ENCODE results near the gene MYOG. TPM values are rescaled to one million over a fixed set of nuclear protein-coding genes. Genes with fewer than 3 reads are reported as not detected.

The MYOG gene
- polyA plus RNA-seq, 1 donor from 2014 or later = not detected

GRCh38 chr1:203124011-203124410, 38.2 kb upstream of the MYOG start:
- no peak overlapping the region for H3K27ac Mint-ChIP-seq
- H3K27me3 Mint-ChIP-seq = peaks cover 67% of the 10 kb centered on the region
- H3K9me3 Mint-ChIP-seq = peaks cover 0 to 5% (median 0%) of the 10 kb centered on the region in 3 donors
- H3K4me3 Mint-ChIP-seq = no peak overlapping the region
- H3K4me1 Mint-ChIP-seq = peaks cover 0 to 6% (median 5%) of the 10 kb centered on the region in 3 donors
- peaks cover 2% of the 10 kb centered on the region for H3K36me3 Mint-ChIP-seq

- no peak overlapping the region for H3K4me3 Mint-ChIP-seq
- peaks cover 0 to 3% (median 3%) of the 10 kb centered on the region in 3 donors for H3K4me1 Mint-ChIP-seq
- H3K36me3 Mint-ChIP-seq = no peaks in the 10 kb centered on the region
- H3K9me3 Mint-ChIP-seq = peaks cover 0 to 5% (median 0%) of the 10 kb centered on the region in 3 donors
- peaks cover 60% of the 10 kb centered on the region for H3K27me3 Mint-ChIP-seq
- H3K27ac Mint-ChIP-seq = no peak overlapping the region
Measured at GRCh38 chr1:203122159-203122558, 36.3 kb upstream of the MYOG start.

- peaks cover 0 to 2% (median 0%) of the 10 kb centered on the region in 3 donors for H3K4me1 Mint-ChIP-seq
- peaks cover 58% of the 10 kb centered on the region for H3K27me3 Mint-ChIP-seq
- peaks cover 0 to 5% (median 0%) of the 10 kb centered on the region in 3 donors for H3K9me3 Mint-ChIP-seq
- H3K27ac Mint-ChIP-seq = no peak overlapping the region
- no peaks in the 10 kb centered on the region for H3K36me3 Mint-ChIP-seq
- H3K4me3 Mint-ChIP-seq = no peak overlapping the region
Measured at GRCh38 chr1:203121186-203122015, 35.6 kb upstream of the MYOG start.

DNA sequence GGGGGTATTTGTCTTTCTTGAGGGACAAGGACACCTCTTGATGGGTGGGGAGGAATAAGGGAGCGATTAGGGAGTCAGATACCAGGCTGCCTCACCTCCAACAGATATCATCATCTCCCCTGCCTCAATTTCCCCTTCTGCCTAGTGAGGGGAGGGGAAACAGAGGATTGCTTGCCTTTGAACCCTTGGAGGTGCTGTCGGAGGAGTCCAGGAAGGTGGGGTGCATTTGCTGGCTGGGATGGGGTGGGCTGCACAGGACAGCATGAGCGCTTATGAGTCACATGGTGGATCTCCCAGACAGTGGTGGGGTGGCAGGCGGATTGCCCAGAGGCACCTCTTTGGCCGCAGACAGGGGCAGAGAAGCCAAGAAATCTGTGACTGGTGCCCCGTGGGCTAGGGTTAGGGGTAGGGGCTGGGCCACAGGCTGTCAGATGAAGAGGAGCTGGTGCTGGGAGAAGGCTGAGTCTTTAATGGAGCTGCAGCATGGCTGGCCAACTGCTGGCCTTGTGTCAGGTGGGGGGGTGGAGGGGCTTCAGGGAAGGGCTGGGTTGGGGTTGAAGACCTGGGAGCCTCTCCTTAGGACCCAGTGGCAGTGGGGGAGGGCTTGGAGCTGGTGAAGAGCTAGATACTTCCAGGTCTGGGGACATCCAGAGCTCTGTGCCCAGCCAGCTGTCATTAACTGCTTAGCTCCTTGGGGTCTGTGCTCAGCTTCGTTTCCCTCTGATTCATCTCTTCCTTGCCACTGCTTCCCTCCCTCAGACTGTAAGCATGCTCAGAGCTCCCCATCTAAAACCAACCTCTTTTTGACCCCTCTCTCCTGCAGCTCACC, 34.7 kb upstream of the MYOG start:
- Mint-ChIP-seq H3K36me3 (no peaks in the 10 kb centered on the region), H3K4me3 (no peak overlapping the region), H3K9me3 (peaks cover 0 to 5% (median 0%) of the 10 kb centered on the region in 3 donors), H3K27ac (no peak overlapping the region), H3K4me1 (no peaks in the 10 kb centered on the region), H3K27me3 (peaks cover 54% of the 10 kb centered on the region)

DNA sequence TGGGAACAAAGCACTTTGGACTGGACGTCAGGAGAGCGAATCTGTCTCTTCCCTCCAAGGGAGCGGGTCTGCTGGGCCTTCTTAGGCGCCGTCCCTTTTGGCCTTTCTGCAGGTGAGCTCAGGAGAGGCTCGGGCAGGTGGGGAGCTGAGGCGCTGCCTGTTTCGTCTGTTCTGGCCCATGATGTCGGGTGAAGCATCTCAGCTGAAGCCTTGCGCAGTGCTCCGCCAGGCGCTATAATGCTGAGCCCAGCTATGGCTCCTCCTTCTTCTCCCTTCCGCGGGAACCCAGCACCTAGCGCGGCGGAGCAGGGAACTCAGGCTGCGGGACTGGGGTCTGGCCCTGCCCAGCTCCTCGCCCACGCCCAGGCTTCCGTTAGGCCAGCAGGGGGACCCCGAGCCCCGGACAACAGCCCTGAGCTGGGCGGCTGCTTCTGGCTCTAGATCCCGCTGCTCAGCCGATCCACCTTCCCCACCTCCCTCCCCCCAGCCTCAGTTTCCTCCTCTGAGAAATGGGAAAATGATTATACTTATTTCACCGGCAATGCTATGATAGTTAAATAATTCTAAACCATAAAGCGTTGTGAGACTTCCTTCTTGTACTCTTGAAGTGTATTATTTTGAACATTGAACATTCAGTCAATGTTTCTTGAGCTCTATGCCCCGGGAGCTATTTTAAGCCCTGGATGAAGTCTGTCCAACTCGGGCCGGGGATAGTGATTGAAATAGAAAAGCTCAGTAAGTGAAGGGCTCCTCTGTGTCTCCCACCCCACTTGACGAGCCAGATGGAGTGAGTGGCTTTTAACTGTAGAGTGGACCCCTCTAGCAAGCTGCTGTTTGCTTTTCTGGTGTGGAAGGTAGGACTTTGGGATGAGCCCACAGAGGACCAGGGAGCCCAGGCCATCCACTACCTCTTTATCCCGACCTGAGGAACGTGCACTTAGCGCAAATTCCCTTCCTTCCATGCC, 32.1 kb upstream of the MYOG start:
- no peaks in the 10 kb centered on the region for H3K36me3 Mint-ChIP-seq
- H3K9me3 Mint-ChIP-seq = peaks cover 0 to 5% (median 0%) of the 10 kb centered on the region in 3 donors
- no peak overlapping the region for H3K27ac Mint-ChIP-seq
- peaks cover 42% of the 10 kb centered on the region for H3K27me3 Mint-ChIP-seq
- no peaks in the 10 kb centered on the region for H3K4me1 Mint-ChIP-seq
- no peak overlapping the region for H3K4me3 Mint-ChIP-seq

GRCh38 chr1:203116091-203116820, 30.4 kb upstream of the MYOG start:
- Mint-ChIP-seq H3K4me1 (peaks cover 0 to 2% (median 0%) of the 10 kb centered on the region in 3 donors), H3K36me3 (no peaks in the 10 kb centered on the region), H3K9me3 (peaks cover 0 to 5% (median 0%) of the 10 kb centered on the region in 3 donors), H3K27me3 (peaks cover 33% of the 10 kb centered on the region), H3K27ac (no peak overlapping the region), H3K4me3 (no peak overlapping the region)

GRCh38 chr1:203114202-203114601, 28.4 kb upstream of the MYOG start:
- Mint-ChIP-seq H3K4me1 (peaks cover 0 to 2% (median 0%) of the 10 kb centered on the region in 3 donors), H3K9me3 (peaks cover 0 to 1% (median 0%) of the 10 kb centered on the region in 3 donors), H3K36me3 (no peaks in the 10 kb centered on the region), H3K4me3 (no peak overlapping the region), H3K27ac (no peak overlapping the region), H3K27me3 (peaks cover 22% of the 10 kb centered on the region)

GRCh38 chr1:203113308-203113707, 27.5 kb upstream of the MYOG start:
- Mint-ChIP-seq H3K9me3 (no peaks in the 10 kb centered on the region), H3K4me1 (peaks cover 0 to 2% (median 0%) of the 10 kb centered on the region in 3 donors), H3K27ac (no peak overlapping the region), H3K27me3 (peaks cover 22% of the 10 kb centered on the region), H3K4me3 (no peak overlapping the region), H3K36me3 (no peaks in the 10 kb centered on the region)

- Mint-ChIP-seq H3K27ac (no peak overlapping the region), H3K4me3 (no peak overlapping the region), H3K27me3 (peaks cover 24% of the 10 kb centered on the region), H3K36me3 (no peaks in the 10 kb centered on the region), H3K4me1 (peaks cover 0 to 2% (median 0%) of the 10 kb centered on the region in 3 donors), H3K9me3 (no peaks in the 10 kb centered on the region)
Measured at GRCh38 chr1:203112475-203112874, 26.7 kb upstream of the MYOG start.

GRCh38 chr1:203104789-203105390, 19.1 kb upstream of the MYOG start:
- Mint-ChIP-seq H3K36me3 (no peaks in the 10 kb centered on the region), H3K27ac (no peak overlapping the region), H3K4me1 (no peaks in the 10 kb centered on the region), H3K27me3 (peaks cover 34% of the 10 kb centered on the region), H3K4me3 (no peak overlapping the region), H3K9me3 (peaks cover 0 to 4% (median 3%) of the 10 kb centered on the region in 3 donors)

DNA sequence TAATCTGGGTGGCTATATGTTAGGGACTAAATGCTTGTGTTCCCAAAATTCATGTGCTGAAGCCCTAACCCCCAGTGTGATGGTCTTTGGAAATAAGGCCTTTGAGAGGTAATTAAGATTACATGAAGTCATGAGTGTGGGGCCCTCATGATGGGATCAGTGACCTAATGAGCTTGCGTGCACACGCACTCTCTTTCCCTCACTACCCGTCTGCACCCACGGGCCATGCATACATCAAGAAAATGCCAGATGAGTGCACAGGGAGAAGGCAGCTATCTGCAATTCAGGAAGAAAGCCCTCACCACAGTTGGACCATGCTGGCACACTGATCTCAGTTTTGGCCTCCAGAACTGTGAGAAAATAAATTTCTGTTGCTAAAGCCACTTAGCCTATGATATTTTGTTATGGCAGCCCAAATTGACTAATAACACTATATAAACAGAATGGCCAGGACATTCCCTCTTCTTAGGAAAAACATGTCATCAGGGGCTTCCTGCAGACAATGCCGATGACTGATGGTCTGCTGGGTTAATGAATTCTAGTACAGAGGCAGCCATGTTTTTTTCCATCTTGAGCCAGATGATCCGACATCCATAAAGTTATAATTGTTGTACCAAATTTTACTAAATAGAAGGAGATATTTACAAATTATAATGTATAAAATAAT, 18.1 kb upstream of the MYOG start:
- Mint-ChIP-seq H3K27me3 (peaks cover 32% of the 10 kb centered on the region), H3K36me3 (no peaks in the 10 kb centered on the region), H3K9me3 (peaks cover 0 to 4% (median 3%) of the 10 kb centered on the region in 3 donors), H3K4me1 (no peaks in the 10 kb centered on the region), H3K27ac (no peak overlapping the region), H3K4me3 (no peak overlapping the region)

GRCh38 chr1:203103216-203103615, 17.4 kb upstream of the MYOG start:
- Mint-ChIP-seq H3K27ac (no peak overlapping the region), H3K4me1 (no peaks in the 10 kb centered on the region), H3K27me3 (peaks cover 28% of the 10 kb centered on the region), H3K4me3 (no peak overlapping the region), H3K36me3 (no peaks in the 10 kb centered on the region), H3K9me3 (peaks cover 0 to 4% (median 3%) of the 10 kb centered on the region in 3 donors)

Measured in IgD-negative memory B cell (primary cell).